ENCODE data around the gene AQP5. TPM values are rescaled to one million over a fixed set of nuclear protein-coding genes. Genes with fewer than 3 reads are reported as not detected.
A peak's percentile ranks its signal among the peaks of the same experiment; 100 is the strongest.

AQP5 gene
- total and polyA plus RNA-seq, 2 donors from 2014 or later = 0.91 to 0.99 TPM

- peaks cover 0 to 4% (median 2%) of the 10 kb centered on the region in 3 donors for H3K4me1 ChIP-seq (ENCODE audit: control insufficient read depth in 2 of 3, insufficient read depth in 2 of 3, low read depth in 1 of 3, low read length in 3 of 3)
- FAIRE-seq (no peak), DNase-seq (peak in 4 of 5 donors; percentile 58 to 87 (median 76))
Observed at GRCh38 chr12:49959685-49960473, 1.8 kb upstream of the AQP5 start.

GRCh38 chr12:49960474-49961110 is 1.1 kb upstream of the AQP5 start:
- H3K9me3 ChIP-seq (ENCODE audit: control insufficient read depth in 2 of 3, insufficient read depth in 1 of 3, low read length in 3 of 3) = no peaks in the 10 kb centered on the region
- DNase-seq (no peak), FAIRE-seq (no peak)
- intact Hi-C loops (cut with DNase I) = no loop called here
- peaks cover 0 to 4% (median 2%) of the 10 kb centered on the region in 3 donors for H3K4me1 ChIP-seq (ENCODE audit: control insufficient read depth in 2 of 3, insufficient read depth in 2 of 3, low read depth in 1 of 3, low read length in 3 of 3)
- no peaks in the 10 kb centered on the region for H3K36me3 ChIP-seq (ENCODE audit: control insufficient read depth in 2 of 3, insufficient read depth in 3 of 3, low read length in 3 of 3)
- H3K9ac ChIP-seq (ENCODE audit: low read length in 3 of 3) = no peak overlapping the region
- H3K27ac ChIP-seq (ENCODE audit: low read depth in 2 of 2, low read length in 2 of 2) = no peak overlapping the region
- H3K4me3 ChIP-seq (ENCODE audit: low read length in 3 of 3) = no peak overlapping the region
- TF ChIP-seq CTCF (IDR thresholded peaks at IDR 0.05; ENCODE audit: borderline replicate concordance, extremely low read depth, insufficient read depth) = no peak
- peaks cover 11% of the 10 kb centered on the region for H3K27me3 ChIP-seq (ENCODE audit: control insufficient read depth, insufficient read depth, low read length)

More at GRCh38 chr12:49959685-49960473, 1.8 kb upstream of the AQP5 start:
- H3K9me3 ChIP-seq (ENCODE audit: control insufficient read depth in 2 of 3, insufficient read depth in 1 of 3, low read length in 3 of 3) = no peaks in the 10 kb centered on the region
- TF ChIP-seq CTCF (IDR thresholded peaks at IDR 0.05; ENCODE audit: borderline replicate concordance, extremely low read depth, insufficient read depth) = no peak
- no peaks in the 10 kb centered on the region for H3K36me3 ChIP-seq (ENCODE audit: control insufficient read depth in 2 of 3, insufficient read depth in 3 of 3, low read length in 3 of 3)
- H3K27ac ChIP-seq (ENCODE audit: low read depth in 2 of 2, low read length in 2 of 2) = peak overlapping the region in 1 of 2 donors; percentile 23
- H3K4me3 ChIP-seq (ENCODE audit: low read length in 3 of 3) = no peak overlapping the region
- H3K9ac ChIP-seq (ENCODE audit: low read length in 3 of 3) = no peak overlapping the region
- intact Hi-C loops (cut with DNase I) = no loop called here
- H3K27me3 ChIP-seq (ENCODE audit: control insufficient read depth, insufficient read depth, low read length) = peaks cover 12% of the 10 kb centered on the region

GRCh38 chr12:49961993-49962764 is 507 bp downstream of the AQP5 start:
- TF ChIP-seq CTCF (IDR thresholded peaks at IDR 0.05; ENCODE audit: borderline replicate concordance, extremely low read depth, insufficient read depth) = no peak
- Histone ChIP-seq H3K36me3 (ENCODE audit: control insufficient read depth in 2 of 3, insufficient read depth in 3 of 3, low read length in 3 of 3) (no peaks in the 10 kb centered on the region), H3K4me3 (ENCODE audit: low read length in 3 of 3) (no peak overlapping the region), H3K4me1 (ENCODE audit: control insufficient read depth in 2 of 3, insufficient read depth in 2 of 3, low read depth in 1 of 3, low read length in 3 of 3) (peaks cover 0 to 6% (median 6%) of the 10 kb centered on the region in 3 donors), H3K9ac (ENCODE audit: low read length in 3 of 3) (no peak overlapping the region), H3K9me3 (ENCODE audit: control insufficient read depth in 2 of 3, insufficient read depth in 1 of 3, low read length in 3 of 3) (no peaks in the 10 kb centered on the region), H3K27ac (ENCODE audit: low read depth in 2 of 2, low read length in 2 of 2) (no peak overlapping the region), H3K27me3 (ENCODE audit: control insufficient read depth, insufficient read depth, low read length) (peaks cover 11% of the 10 kb centered on the region)
- intact Hi-C loops (cut with DNase I) = no loop called here
- FAIRE-seq = no peak
- DNase-seq = peak in 1 of 5 donors; percentile 77
